Panc1 (cell line): Measurements from ENCODE around the gene TBX21. TPM values are rescaled to one million over a fixed set of nuclear protein-coding genes. Genes with fewer than 3 reads are reported as not detected.
A peak's percentile ranks its signal among the peaks of the same experiment; 100 is the strongest.

Experiments used
- ATAC-seq: fragments of 200-7000 bp; cut with Tn5 transposase; 2 replicates; pipeline ENCODE4 v1.9.1; 2020; ENCODE audit warnings: mild to moderate bottlenecking, moderate library complexity
- BruUV-seq: library from RNA; stranded (reverse); fragments of 400-500 nt; replicated peaks from 2 replicates; lab custom pipeline; 2021; lab: Mats Ljungman, UMichigan
- CTCF ChIA-PET: fragments of 300-600 bp; sonication (Branson Sonifier 250); formaldehyde crosslinking; loops from one replicate; lab custom pipeline; 2022; ENCODE audit warnings: antibody characterized with exemption; lab: Charles Lee
- POLR2A ChIA-PET: fragments of 300-600 bp; sonication (Branson Sonifier 250); formaldehyde crosslinking; loops from one replicate; lab custom pipeline; 2022; ENCODE audit warnings: antibody characterized with exemption; lab: Charles Lee
- DNase-seq: peaks from one replicate; pipeline ENCODE4 v3.0.0-alpha.2; 2010; ENCODE audit warnings: low read depth, low spot score
- H3K27ac ChIP-seq: 2 replicates; pipeline ENCODE4 v1.5.1; 2011; ENCODE audit warnings: mild to moderate bottlenecking, low read length, inconsistent platforms
- H3K27me3 ChIP-seq: fragments of 200-500 bp; sonication (Bioruptor generic); 2 replicates; pipeline ENCODE4 v1.6.0; 2014; ENCODE audit warnings: low read length, inconsistent platforms; ENCODE audit not compliant: control insufficient read depth, insufficient read depth
- H3K36me3 ChIP-seq: fragments of 200-500 bp; sonication (Bioruptor generic); 2 replicates; pipeline ENCODE4 v1.5.1; 2014; ENCODE audit warnings: inconsistent platforms, mild to moderate bottlenecking, low read length, moderate library complexity; ENCODE audit not compliant: control insufficient read depth, insufficient read depth
- H3K4me1 ChIP-seq: 2 replicates; pipeline ENCODE4 v1.5.1; 2011; ENCODE audit warnings: inconsistent platforms, mild to moderate bottlenecking, low read length, moderate library complexity; ENCODE audit not compliant: control insufficient read depth, insufficient read depth
- H3K4me3 ChIP-seq, 2 experiments: 2 replicates each; pipeline ENCODE4 v1.5.1; 2011 to 2012; ENCODE audit warnings: low read depth in 2 of 2, low read length in 2 of 2, mild to moderate bottlenecking in 2 of 2, inconsistent platforms in 1 of 2, moderate library complexity in 1 of 2
- H3K9me3 ChIP-seq: fragments of 200-500 bp; sonication (Bioruptor generic); 2 replicates; pipeline ENCODE4 v1.5.1; 2014; ENCODE audit warnings: low read depth, mild to moderate bottlenecking, inconsistent platforms, low read length, moderate library complexity; ENCODE audit not compliant: control insufficient read depth, insufficient read depth
- CTCF ChIP-seq: fragments of 450-650 bp; IDR thresholded peaks from 2 replicates; pipeline ENCODE4 v1.5.1; 2017; ENCODE audit warnings: mild to moderate bottlenecking
- POLR2AphosphoS5 ChIP-seq: IDR thresholded peaks from 2 replicates; pipeline ENCODE4 v1.6.1; 2012; ENCODE audit warnings: mild to moderate bottlenecking, low read depth, low read length, moderate library complexity
- REST ChIP-seq, 2 experiments: IDR thresholded peaks; 2 replicates each; pipeline ENCODE4 v1.6.1; 2011 to 2012; ENCODE audit warnings: low read depth in 2 of 2, control low read depth in 1 of 2, low read length in 1 of 2, mild to moderate bottlenecking in 1 of 2, moderate library complexity in 1 of 2; ENCODE audit not compliant: insufficient read depth in 1 of 2
- SIN3A ChIP-seq: IDR thresholded peaks from 2 replicates; pipeline ENCODE4 v1.6.1; 2012; ENCODE audit warnings: low read depth, mild to moderate bottlenecking, low read length, moderate library complexity, borderline replicate concordance; ENCODE audit not compliant: insufficient read depth
- TCF7L2 ChIP-seq: IDR thresholded peaks from 2 replicates; pipeline ENCODE4 v1.6.1; 2011; ENCODE audit warnings: mild to moderate bottlenecking, low read depth, low read length, inconsistent platforms
- in situ Hi-C: cut with HindIII; loops from 2 replicates; pipeline ENCODE4 v1.10.0; 2016; ENCODE audit warnings: low sequenced_read_pairs, low pct_unique_long_range_greater_than_20kb
- intact Hi-C: fragments of 100-400 bp; cut with micrococcal nuclease; formaldehyde crosslinking; loops from one replicate; pipeline ENCODE4 v1.10.0; 2022; ENCODE audit not compliant: unreplicated experiment
- total RNA-seq: library from RNA; stranded (reverse); gene quantifications from one replicate; pipeline ENCODE4 v1.2.1, GENCODE V29; 2021; ENCODE audit not compliant: unreplicated experiment

Gene TBX21
- total RNA-seq, 1 experiment from 2014 or later, result 0.10 TPM

DNA sequence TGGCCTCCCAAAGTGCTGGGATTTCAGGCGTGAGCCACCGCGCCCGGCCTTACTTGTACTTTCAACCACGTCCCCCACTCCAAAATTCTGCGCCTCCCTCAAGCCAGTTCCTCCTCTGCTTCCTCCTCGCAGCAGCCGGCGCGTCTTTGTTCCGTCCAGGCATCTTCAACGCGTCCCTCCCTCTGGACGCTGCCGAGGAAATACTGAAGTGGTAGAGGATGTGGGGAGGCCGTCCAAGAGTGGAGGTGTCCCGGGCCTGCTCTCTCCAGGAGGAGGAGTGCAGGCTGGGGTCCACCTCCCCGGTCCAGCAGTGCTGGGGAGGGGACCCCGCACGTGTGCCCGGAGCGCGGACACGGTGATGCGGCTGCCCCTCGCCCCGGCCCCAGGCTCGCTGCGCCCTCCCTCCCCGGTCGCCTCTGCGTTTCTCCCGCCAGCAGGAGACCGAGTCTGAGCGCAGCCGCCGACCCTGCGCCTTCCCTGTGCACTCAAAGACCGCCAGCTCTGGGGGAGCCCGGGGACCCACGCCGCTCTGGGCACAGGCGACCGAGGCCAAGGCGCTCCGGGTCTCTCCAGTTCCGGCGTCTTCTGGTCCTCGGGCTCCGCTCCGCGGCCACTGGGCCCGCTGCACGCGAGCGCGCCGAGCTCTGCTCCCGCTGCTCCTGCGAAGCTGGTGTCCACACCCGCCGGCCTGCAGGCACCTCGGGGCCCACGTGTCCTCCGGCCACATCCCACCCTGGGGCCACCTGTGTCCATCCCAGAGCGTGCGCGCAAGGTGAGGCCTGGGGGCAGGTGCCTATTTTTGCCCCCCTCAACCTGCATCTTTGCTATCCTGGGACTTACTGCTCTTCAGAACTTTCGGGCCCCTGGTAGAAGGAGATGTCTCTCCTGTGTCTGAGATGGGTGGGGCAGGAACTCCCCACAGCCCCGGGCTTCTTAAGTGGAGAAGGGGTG, 56.9 kb downstream of the TBX21 start:
- no peak for TF ChIP-seq POLR2AphosphoS5
- TF ChIP-seq REST (IDR thresholded peaks at IDR 0.05; ENCODE audit: insufficient read depth in 1 of 2, low read depth in 2 of 2, low read length in 1 of 2), result peak in 1 of 2 experiments; percentile 66; a peak in 2 of 4 replicates
- 0 out of 2 replicates have a peak, but pooled peaks have one; percentile 25 for TF ChIP-seq TCF7L2
- peak; percentile 91 for TF ChIP-seq CTCF
- TF ChIP-seq SIN3A, result no peak
- intact Hi-C loops, result no loop called here
- DNase-seq (no peak), ATAC-seq (peak; percentile 99)
- BruUV-seq, result no TSS peak
- H3K36me3 ChIP-seq, result no peaks in the 10 kb centered on the region
- H3K4me1 ChIP-seq, result peaks cover 4% of the 10 kb centered on the region; the same call in 1 of the 2 replicates
- H3K4me3 ChIP-seq, result peak overlapping the region; percentile 41 to 60
- H3K27ac ChIP-seq, result no peak overlapping the region
- CTCF ChIA-PET, result interaction anchor here (0.6 to 1.5 kb wide), 7 partner anchors 89 to 147 kb away, joined by 3 to 12 read pairs (median 6); no protein-coding TSS in a partner anchor
- in situ Hi-C loops, result no loop called here
- H3K9me3 ChIP-seq, result no peaks in the 10 kb centered on the region
- POLR2A ChIA-PET, result interaction anchor here (0.6 kb wide), 1 partner anchor 14 kb away, joined by 6 read pairs; no protein-coding TSS in a partner anchor
- peaks cover 40% of the 10 kb centered on the region for H3K27me3 ChIP-seq

- in situ Hi-C loops, result no loop called here
- CTCF ChIA-PET, result no interaction called here
- Histone ChIP-seq H3K27ac (no peak overlapping the region), H3K27me3 (peaks cover 43% of the 10 kb centered on the region), H3K4me1 (peaks cover 4% of the 10 kb centered on the region; the same call in 1 of the 2 replicates), H3K4me3 (no peak overlapping the region), H3K36me3 (no peaks in the 10 kb centered on the region), H3K9me3 (no peaks in the 10 kb centered on the region)
- BruUV-seq, result no TSS peak
- TF ChIP-seq CTCF (no peak), SIN3A (no peak), TCF7L2 (no peak), POLR2AphosphoS5 (no peak), REST (IDR thresholded peaks at IDR 0.05; ENCODE audit: insufficient read depth in 1 of 2, low read depth in 2 of 2, low read length in 1 of 2) (no peak)
- POLR2A ChIA-PET, result no interaction called here
- intact Hi-C loops, result no loop called here
- DNase-seq, result no peak
- no peak for ATAC-seq
These were observed 58.0 kb downstream of the TBX21 start for GRCh38 chr17:47791025-47791424.
